ENCODE measurements around the gene TMEM52. TPM values are rescaled to one million over a fixed set of nuclear protein-coding genes. Genes with fewer than 3 reads are reported as not detected.

Gene TMEM52
- total and polyA plus RNA-seq, 2 of the 8 experiments (the other 6 are each of a cell fraction or from before 2014, with no cell fraction given) = 14.6 to 30.2 TPM

DNA sequence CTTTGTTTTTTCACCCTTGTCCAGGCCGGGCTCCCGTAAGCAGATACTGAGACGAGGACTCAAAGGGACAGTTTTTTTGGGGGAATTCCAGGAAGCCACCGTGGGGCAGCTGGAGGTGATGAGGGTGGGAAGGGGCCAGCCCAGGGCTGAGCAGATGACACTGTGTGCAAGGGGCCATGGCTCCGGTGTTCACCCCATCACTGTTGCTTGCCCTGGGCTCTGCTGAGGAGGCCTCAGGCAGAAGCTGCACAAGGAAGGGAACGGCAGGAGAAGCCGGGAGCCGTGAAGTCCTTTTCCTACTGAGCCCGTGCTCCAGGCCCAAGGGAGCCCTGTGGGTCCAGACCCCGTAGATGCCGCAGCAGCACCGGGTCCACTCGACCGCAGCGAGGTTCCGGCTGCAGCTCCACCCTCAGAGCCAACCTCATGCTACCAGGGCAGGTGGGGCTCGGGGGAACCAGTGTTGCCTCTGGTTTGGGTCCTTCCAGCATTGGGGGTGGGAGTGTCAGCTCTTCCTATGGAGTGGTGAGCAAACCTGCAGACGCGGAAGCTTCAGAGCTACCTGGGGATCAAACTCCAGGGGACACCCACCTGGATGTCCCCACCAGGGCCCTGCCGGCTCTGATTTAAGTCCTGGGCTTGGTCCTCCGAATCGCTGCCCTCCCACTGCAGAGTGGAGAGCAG lies 8.3 kb downstream of the TMEM52 start:
- no peaks in the 10 kb centered on the region for H3K79me2 ChIP-seq (ENCODE audit: control insufficient read depth in 1 of 2, insufficient read depth in 2 of 2, low read length in 2 of 2)
- H4K8ac ChIP-seq (ENCODE audit: extremely low read depth, insufficient read depth, low read length) = 0 out of 2 replicates have a peak overlapping the region, but pooled peaks have one; percentile 35
- H2AFZ ChIP-seq (ENCODE audit: low read length) = no peak overlapping the region
- FAIRE-seq (no peak), DNase-seq (ENCODE audit: low read depth in 1 of 2, low spot score in 2 of 2) (no peak)
- H2BK5ac ChIP-seq (ENCODE audit: low read depth, low read length) = no peak overlapping the region
- no peaks in the 10 kb centered on the region; a peak in 1 of 7 replicates for H3K27me3 ChIP-seq (replicated peaks in 1 of 4; ENCODE audit: control insufficient read depth in 3 of 4, extremely low read depth in 1 of 4, insufficient read depth in 3 of 4, low read length in 3 of 4)
- H3K18ac ChIP-seq (ENCODE audit: extremely low read depth, low read length) = no peak overlapping the region; the same call in 1 of the 2 replicates
- no peak overlapping the region for H2AK5ac ChIP-seq (ENCODE audit: low read depth, low read length)
- H2BK12ac ChIP-seq (ENCODE audit: low read depth, low read length) = no peak overlapping the region
- H3K4me1 ChIP-seq (replicated peaks in 1 of 4; ENCODE audit: control insufficient read depth in 3 of 4, insufficient read depth in 4 of 4, low read length in 3 of 4) = peaks cover 0 to 14% (median 7%) of the 10 kb centered on the region in 4 experiments; a peak in 5 of 7 replicates
- CTCF ChIA-PET (ENCODE audit: partially characterized antibody) = interaction anchor here (0.5 to 9.7 kb wide), 6 partner anchors 19 to 162 kb away, joined by 3 to 74 read pairs (median 4); no protein-coding TSS in a partner anchor
- 93% methylated on average over 22 of the region's 22 CpGs; no CpG with 5 or more reads in 1 of the 2 experiments for WGBS, 2 experiments (ENCODE audit: extremely low coverage in 1 of 2, insufficient coverage in 1 of 2, insufficient read length in 1 of 2, insufficient replicate concordance in 2 of 2, low coverage in 1 of 2, low lambda C conversion rate in 2 of 2, missing lambda C conversion rate in 1 of 2)
- H4K91ac ChIP-seq (replicated peaks; ENCODE audit: insufficient read length, low read length) = no peak overlapping the region
- no peaks in the 10 kb centered on the region for H3K79me1 ChIP-seq (ENCODE audit: low read depth, low read length)
- H3K27ac ChIP-seq (ENCODE audit: low read depth, low read length) = no peak overlapping the region
- no peak overlapping the region for H3K4me2 ChIP-seq (ENCODE audit: insufficient read depth in 1 of 2, low read depth in 2 of 2, low read length in 2 of 2)
- H4K20me1 ChIP-seq (replicated peaks in 1 of 2; ENCODE audit: control insufficient read depth in 1 of 2, insufficient read depth in 2 of 2, low read length in 2 of 2) = no peaks in the 10 kb centered on the region
- POLR2A ChIA-PET (ENCODE audit: partially characterized antibody) = interaction anchor here (0.7 to 1.3 kb wide), 4 partner anchors 16 to 139 kb away, joined by 3 to 5 read pairs (median 4); no protein-coding TSS in a partner anchor
- no peak overlapping the region for H4K5ac ChIP-seq (ENCODE audit: insufficient read length, low read depth, low read length)
- no peak overlapping the region for H3K4me3 ChIP-seq (ENCODE audit: extremely low read depth in 1 of 4, insufficient read depth in 2 of 4, low read depth in 3 of 4, low read length in 4 of 4)
- H3K9ac ChIP-seq (replicated peaks in 1 of 4; ENCODE audit: extremely low read depth in 1 of 4, low read depth in 3 of 4, low read length in 3 of 4) = no peak overlapping the region
- no peak overlapping the region for H3K56ac ChIP-seq (replicated peaks; ENCODE audit: insufficient read length, low read depth, low read length)
- H3K9me3 ChIP-seq (ENCODE audit: insufficient read depth in 2 of 2, low read depth in 1 of 2, low read length in 1 of 2) = no peaks in the 10 kb centered on the region
- H3K14ac ChIP-seq (ENCODE audit: insufficient read length) = no peak overlapping the region
- H2BK20ac ChIP-seq (ENCODE audit: low read length) = no peak overlapping the region
- no peak overlapping the region for H2BK120ac ChIP-seq (replicated peaks; ENCODE audit: low read depth, low read length)
- no peak overlapping the region for H2BK15ac ChIP-seq (ENCODE audit: low read length)
- no peaks in the 10 kb centered on the region for H3K36me3 ChIP-seq (ENCODE audit: control insufficient read depth in 2 of 4, insufficient read depth in 4 of 4, low read length in 3 of 4)
- no peak overlapping the region for H3K23ac ChIP-seq (ENCODE audit: insufficient read length)
- peak overlapping the region; percentile 87 for H3K4ac ChIP-seq (replicated peaks; ENCODE audit: insufficient read length, low read depth, low read length)
- peaks cover 5% of the 10 kb centered on the region; the same call in 1 of the 2 replicates for H3K23me2 ChIP-seq (ENCODE audit: low read depth, low read length)
- TF ChIP-seq JUN (IDR thresholded peaks at IDR 0.05; ENCODE audit: low read depth, low read length) (no peak), SP2 (IDR thresholded peaks at IDR 0.05; ENCODE audit: low read length) (no peak), CBX5 (IDR thresholded peaks at IDR 0.05; ENCODE audit: low read depth, low read length) (no peak), KDM4A (IDR thresholded peaks at IDR 0.05; ENCODE audit: low read depth, low read length, severe bottlenecking) (no peak), RNF2 (IDR thresholded peaks at IDR 0.05; ENCODE audit: borderline replicate concordance, low read depth, low read length, missing control alignments, poor library complexity, severe bottlenecking) (no peak), SIX5 (IDR thresholded peaks at IDR 0.05; ENCODE audit: low read depth, low read length) (no peak), HDAC6 (IDR thresholded peaks at IDR 0.05; ENCODE audit: low read depth, low read length) (no peak), SIRT6 (IDR thresholded peaks at IDR 0.05; ENCODE audit: low read length) (no peak), FOSL1 (IDR thresholded peaks at IDR 0.05; ENCODE audit: insufficient read depth, low read depth, low read length) (no peak), CBX8 (IDR thresholded peaks at IDR 0.05; ENCODE audit: borderline replicate concordance, low read depth, low read length) (no peak)
- TF ChIP-seq, protein P1, sequence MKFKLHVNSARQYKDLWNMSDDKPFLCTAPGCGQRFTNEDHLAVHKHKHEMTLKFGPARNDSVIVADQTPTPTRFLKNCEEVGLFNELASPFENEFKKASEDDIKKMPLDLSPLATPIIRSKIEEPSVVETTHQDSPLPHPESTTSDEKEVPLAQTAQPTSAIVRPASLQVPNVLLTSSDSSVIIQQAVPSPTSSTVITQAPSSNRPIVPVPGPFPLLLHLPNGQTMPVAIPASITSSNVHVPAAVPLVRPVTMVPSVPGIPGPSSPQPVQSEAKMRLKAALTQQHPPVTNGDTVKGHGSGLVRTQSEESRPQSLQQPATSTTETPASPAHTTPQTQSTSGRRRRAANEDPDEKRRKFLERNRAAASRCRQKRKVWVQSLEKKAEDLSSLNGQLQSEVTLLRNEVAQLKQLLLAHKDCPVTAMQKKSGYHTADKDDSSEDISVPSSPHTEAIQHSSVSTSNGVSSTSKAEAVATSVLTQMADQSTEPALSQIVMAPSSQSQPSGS (IDR thresholded peaks at IDR 0.05; ENCODE audit: low read length) = no peak

All from H1 (cell line).